ENCODE results near the gene CUZD1.

CUZD1 gene

GRCh38 chr10:122802282-122802681 is 43.4 kb downstream of the CUZD1 start:
- no peak for DNase-seq

GRCh38 chr10:122798704-122799231 is 46.9 kb downstream of the CUZD1 start:
- DNase-seq = no peak

GRCh38 chr10:122796796-122797195 is 48.9 kb downstream of the CUZD1 start:
- DNase-seq = no peak

- no peak for DNase-seq
Measured at GRCh38 chr10:122795924-122796323, 49.7 kb downstream of the CUZD1 start.

- peak; percentile 8 for DNase-seq
Measured at GRCh38 chr10:122786269-122786668, 59.4 kb downstream of the CUZD1 start.

GRCh38 chr10:122782911-122783310 is 62.7 kb downstream of the CUZD1 start:
- no peak for DNase-seq

Measured in MV-4-11 (cell line).